Measurements from ENCODE around the gene MLN. TPM values are rescaled to one million over a fixed set of nuclear protein-coding genes. Genes with fewer than 3 reads are reported as not detected.

The MLN gene
- total RNA-seq, 4 donors from 2014 or later: not detected

- no peaks in the 10 kb centered on the region for H3K9me3 ChIP-seq
- no peaks in the 10 kb centered on the region for H3K27me3 ChIP-seq
- intact Hi-C loops (cut with DNase I): no loop called here
- peaks cover 15 to 60% (median 36%) of the 10 kb centered on the region in 3 donors for H3K4me1 ChIP-seq
- no peak overlapping the region for H3K4me3 ChIP-seq
- H3K27ac ChIP-seq: no peak overlapping the region
- TF ChIP-seq, protein P1, sequence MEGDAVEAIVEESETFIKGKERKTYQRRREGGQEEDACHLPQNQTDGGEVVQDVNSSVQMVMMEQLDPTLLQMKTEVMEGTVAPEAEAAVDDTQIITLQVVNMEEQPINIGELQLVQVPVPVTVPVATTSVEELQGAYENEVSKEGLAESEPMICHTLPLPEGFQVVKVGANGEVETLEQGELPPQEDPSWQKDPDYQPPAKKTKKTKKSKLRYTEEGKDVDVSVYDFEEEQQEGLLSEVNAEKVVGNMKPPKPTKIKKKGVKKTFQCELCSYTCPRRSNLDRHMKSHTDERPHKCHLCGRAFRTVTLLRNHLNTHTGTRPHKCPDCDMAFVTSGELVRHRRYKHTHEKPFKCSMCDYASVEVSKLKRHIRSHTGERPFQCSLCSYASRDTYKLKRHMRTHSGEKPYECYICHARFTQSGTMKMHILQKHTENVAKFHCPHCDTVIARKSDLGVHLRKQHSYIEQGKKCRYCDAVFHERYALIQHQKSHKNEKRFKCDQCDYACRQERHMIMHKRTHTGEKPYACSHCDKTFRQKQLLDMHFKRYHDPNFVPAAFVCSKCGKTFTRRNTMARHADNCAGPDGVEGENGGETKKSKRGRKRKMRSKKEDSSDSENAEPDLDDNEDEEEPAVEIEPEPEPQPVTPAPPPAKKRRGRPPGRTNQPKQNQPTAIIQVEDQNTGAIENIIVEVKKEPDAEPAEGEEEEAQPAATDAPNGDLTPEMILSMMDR (IDR thresholded peaks at IDR 0.05): no peak
- no peak for TF ChIP-seq POLR2A (IDR thresholded peaks at IDR 0.05)
- no peak for DNase-seq
- 87 to 100% methylated on average over 1 to 3 of the region's 5 CpGs for WGBS, 2 donors
- H3K36me3 ChIP-seq: peaks cover 21 to 88% (median 65%) of the 10 kb centered on the region in 3 donors
Measured at GRCh38 chr6:33782561-33782960, 21.2 kb downstream of the MLN start.

- Histone ChIP-seq H3K4me3 (no peak overlapping the region), H3K9me3 (no peaks in the 10 kb centered on the region), H3K27ac (peak overlapping the region in 3 of 4 donors; percentile 1 to 37 (median 13)), H3K36me3 (peaks cover 32 to 95% (median 77%) of the 10 kb centered on the region in 3 donors), H3K4me1 (peaks cover 5 to 48% (median 24%) of the 10 kb centered on the region in 3 donors), H3K27me3 (no peaks in the 10 kb centered on the region)
- DNase-seq: no peak
- WGBS, 2 donors: 66 to 67% methylated on average over 7 to 10 of the region's 16 CpGs
- intact Hi-C loops (cut with DNase I): no loop called here
- TF ChIP-seq POLR2A (IDR thresholded peaks at IDR 0.05): no peak
- TF ChIP-seq, protein P1 (IDR thresholded peaks at IDR 0.05): no peak
Measured at GRCh38 chr6:33781131-33781975, 22.4 kb downstream of the MLN start.

DNA sequence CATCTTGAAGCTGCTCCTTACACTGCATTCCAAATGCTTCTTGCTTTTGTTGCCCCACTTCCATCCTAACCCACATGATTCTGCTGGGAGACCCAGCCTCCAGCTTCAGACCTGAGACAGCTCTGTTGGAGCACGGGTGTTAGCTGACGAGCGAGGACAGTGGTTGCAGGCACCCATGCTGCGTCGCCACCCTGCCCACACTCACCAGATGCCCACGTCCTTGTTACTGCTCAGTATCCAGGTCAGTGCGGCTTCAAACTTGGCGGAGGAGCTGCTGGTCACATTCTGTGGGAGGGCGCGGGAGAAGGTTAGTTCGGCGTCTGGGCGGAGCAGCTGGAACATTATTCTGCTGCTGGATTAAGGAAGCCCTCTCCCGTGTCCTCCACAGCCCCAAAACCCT lies 23.9 kb downstream of the MLN start:
- no peak overlapping the region for H3K27ac ChIP-seq
- DNase-seq: no peak
- H3K4me1 ChIP-seq: peaks cover 0 to 34% (median 9%) of the 10 kb centered on the region in 3 donors
- intact Hi-C loops (cut with DNase I): no loop called here
- no peak overlapping the region for H3K4me3 ChIP-seq
- 86 to 91% methylated on average over 10 to 12 of the region's 14 CpGs for WGBS, 2 donors
- no peaks in the 10 kb centered on the region for H3K27me3 ChIP-seq
- H3K36me3 ChIP-seq: peaks cover 41 to 100% (median 92%) of the 10 kb centered on the region in 3 donors
- TF ChIP-seq, protein P1 (IDR thresholded peaks at IDR 0.05): no peak
- no peaks in the 10 kb centered on the region for H3K9me3 ChIP-seq

- WGBS, 2 donors: 77 to 87% methylated on average over 6 to 7 of the region's 7 CpGs
- no peak for TF ChIP-seq POLR2A (IDR thresholded peaks at IDR 0.05)
- TF ChIP-seq, protein P1 (IDR thresholded peaks at IDR 0.05): no peak
- Histone ChIP-seq H3K9me3 (no peaks in the 10 kb centered on the region), H3K36me3 (peaks cover 41 to 100% (median 91%) of the 10 kb centered on the region in 3 donors), H3K27me3 (no peaks in the 10 kb centered on the region), H3K27ac (no peak overlapping the region), H3K4me3 (no peak overlapping the region), H3K4me1 (peaks cover 0 to 28% (median 5%) of the 10 kb centered on the region in 3 donors)
- intact Hi-C loops (cut with DNase I): no loop called here
- DNase-seq: no peak
Measured at GRCh38 chr6:33779290-33779689, 24.5 kb downstream of the MLN start.

GRCh38 chr6:33778444-33779121 lies 25.2 kb downstream of the MLN start:
- Histone ChIP-seq H3K4me1 (peaks cover 0 to 26% (median 5%) of the 10 kb centered on the region in 3 donors), H3K36me3 (peaks cover 35 to 100% (median 89%) of the 10 kb centered on the region in 3 donors), H3K9me3 (no peaks in the 10 kb centered on the region), H3K4me3 (no peak overlapping the region), H3K27ac (no peak overlapping the region), H3K27me3 (no peaks in the 10 kb centered on the region)
- intact Hi-C loops (cut with DNase I): no loop called here
- TF ChIP-seq, protein P1 (IDR thresholded peaks at IDR 0.05): no peak
- TF ChIP-seq POLR2A (IDR thresholded peaks at IDR 0.05): no peak
- no peak for DNase-seq
- WGBS, 2 donors: 82 to 88% methylated on average over 12 of the region's 12 CpGs

Measured in esophagus squamous epithelium (tissue), 5 donors.